Measurements from ENCODE around the gene DCHS1. TPM values are rescaled to one million over a fixed set of nuclear protein-coding genes. Genes with fewer than 3 reads are reported as not detected.

DCHS1 gene
- total RNA-seq, 1 donor from 2014 or later, result 21.4 TPM

DNA sequence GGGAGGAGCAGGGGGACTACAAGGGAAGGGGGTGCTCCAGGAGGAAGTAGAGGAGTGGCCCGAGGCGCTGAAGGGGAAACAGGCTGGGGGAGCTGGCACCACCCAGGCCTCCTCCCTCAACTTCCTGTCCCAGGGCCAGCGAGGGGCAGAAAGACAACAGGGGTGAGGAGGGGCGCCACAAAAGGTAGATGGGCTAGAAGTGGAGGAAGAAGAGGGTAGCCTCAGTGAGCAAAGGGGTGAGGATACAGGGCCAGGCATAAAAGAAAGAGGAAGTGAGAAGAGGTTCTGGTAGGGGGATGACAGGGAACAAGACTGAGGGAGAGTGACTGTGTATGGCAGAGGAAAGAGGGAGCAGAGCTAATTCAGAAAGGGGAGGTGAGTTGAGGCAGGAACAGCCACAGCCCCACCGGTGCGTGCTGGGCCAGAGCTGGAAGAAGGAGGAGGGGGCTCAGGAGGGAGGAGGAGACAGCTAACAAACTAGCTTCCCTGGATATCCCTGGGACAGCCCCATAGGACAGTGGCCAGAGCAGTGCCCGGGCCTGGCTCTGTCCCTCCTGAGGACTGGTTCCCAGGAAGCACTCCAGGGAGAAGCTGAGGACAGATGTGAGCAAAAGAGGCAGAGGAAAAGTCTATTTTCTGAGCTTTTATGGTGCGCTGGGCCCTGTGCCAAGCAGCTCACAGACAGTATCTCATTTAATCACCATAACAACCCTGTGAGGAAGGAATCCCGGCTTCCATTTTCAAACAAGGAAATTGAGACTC, 8.5 kb downstream of the DCHS1 start:
- DNase-seq (ENCODE audit: low read depth in 2 of 2), result peak in 1 of 2 donors; percentile 69

DNA sequence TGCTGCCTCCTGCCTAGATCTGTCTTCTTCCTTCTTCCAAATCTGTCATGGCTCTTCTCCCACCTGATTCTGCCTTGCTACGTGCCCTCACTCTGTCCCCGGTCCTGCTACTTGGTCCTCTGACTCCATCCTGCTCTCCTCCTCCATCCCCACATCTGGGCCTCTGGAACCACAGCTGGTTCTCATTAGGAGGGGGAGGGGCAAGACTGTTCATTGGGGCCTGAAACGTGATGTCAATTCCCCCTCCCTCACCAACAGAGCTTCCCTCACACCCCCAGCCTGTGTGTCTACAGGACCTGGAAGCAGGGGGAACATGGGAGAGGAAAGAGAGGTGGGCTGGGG, 9.1 kb downstream of the DCHS1 start:
- no peak for DNase-seq (ENCODE audit: low read depth in 2 of 2)

DNA sequence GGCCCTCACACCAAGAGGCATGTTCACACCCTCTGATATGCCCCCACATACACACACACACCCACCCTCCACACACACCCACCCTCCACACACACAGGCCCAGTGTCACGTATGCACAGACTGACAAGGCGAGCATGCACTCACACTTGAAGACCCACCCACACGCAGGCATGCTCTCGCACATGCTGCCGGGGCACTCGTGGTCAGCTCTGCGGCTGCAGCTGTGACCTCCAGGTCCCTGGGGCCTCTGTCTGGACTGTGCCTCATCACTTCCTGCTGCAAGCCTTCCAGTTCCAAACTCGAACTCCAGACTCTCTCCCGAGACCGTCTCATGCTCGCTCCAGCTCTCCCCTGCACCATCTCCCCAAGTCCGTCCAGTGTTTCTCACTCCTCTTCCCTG, 9.5 kb downstream of the DCHS1 start:
- peak in 1 of 2 donors; percentile 69 for DNase-seq (ENCODE audit: low read depth in 2 of 2)

DNA sequence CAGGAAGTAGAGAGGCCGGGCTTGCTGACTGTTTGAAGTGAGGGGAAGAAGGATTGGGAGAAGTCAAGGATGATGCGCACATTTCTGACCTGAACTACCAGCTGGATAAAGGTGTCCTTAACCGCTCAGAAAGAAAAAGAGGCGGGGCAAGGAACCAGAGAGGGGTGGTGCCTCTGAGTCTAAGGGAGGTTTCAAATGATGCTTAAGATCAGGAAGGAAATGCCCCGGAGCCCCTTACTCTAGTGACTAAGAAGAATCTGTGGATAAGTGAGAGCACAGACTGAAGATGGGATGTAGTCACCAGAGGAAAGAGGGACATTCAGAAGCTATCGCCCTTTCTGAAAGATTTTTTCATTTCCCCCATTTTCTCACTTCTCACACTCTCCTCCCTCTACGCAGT, 12.7 kb downstream of the DCHS1 start:
- DNase-seq (ENCODE audit: low read depth in 2 of 2), result no peak

DNA sequence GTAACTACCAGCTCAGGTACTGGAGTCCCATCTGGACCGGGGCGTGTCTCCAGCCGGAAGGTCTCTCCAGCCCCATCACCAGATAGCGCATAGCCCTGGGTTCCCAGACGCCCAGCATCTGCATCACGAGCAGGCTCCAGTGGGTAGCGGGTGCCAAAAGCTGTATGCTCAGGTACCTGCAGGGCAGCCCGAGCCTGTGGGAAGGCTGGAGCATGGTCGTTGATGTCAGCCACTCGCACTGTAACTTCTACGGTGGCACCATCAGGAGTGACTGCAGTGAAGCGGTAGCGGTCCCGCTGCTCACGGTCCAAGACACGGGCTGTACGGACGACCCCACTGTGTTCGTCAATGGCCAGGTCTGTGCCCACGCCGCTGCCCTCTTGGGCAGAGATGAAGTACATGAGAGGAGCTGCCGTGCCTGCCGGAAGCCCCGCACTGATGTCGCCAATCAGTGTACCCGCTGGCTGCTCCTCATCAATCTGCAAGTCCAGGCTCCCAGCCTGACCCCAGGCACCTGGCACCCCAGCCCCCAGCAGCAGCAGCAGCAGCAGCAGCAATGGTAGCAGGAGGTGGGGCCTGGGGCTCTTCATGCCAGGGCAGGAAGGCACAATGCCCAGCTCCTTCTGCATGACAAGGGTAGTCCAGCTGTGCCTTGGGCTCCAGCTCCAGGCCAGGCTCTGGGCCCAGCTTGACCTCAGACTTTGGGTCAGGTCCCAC, 14.5 kb downstream of the DCHS1 start:
- DNase-seq (ENCODE audit: low read depth in 2 of 2), result no peak

DNA sequence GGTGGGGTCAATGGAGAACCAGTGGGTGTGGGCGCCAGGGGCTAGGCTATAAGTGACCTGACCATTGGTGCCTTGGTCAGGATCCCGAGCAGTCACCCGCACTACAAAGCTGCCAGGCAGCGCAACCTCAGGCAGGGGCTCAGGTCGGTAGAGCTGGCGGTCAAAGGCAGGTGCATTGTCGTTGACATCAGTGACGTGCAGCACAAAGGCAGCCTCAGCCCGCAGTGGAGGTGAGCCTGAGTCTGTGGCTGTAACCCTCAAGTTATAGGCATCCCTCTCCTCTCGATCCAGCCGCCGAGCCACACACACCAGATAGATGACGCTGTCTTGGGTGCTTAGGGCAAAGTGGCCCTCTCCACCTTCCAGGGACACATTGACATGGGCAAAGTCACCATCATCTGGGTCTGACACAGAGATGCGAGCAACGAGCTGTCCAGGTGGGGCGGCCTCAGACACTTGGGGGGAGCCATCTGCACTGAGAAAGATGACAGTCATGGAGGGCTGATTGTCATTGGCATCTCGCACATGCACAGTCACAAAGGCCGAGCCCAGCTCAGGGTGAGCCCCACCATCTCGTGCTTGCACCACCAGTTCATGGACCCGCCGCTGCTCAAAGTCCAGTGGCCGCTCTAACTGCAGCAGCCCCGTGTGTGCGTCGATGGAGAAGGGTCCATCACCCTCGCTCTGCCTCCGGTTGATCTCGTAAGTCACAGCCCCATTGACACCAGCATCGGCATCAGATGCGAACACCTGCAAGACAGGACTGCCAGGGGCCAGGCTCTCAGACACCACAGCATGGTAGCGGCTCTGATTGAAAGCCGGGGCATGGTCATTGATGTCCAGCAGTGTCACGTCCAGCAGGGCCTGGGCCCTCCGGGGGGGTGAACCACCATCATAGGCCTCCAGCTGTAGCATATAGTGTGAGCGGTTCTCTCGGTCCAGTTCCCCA, 15.3 kb downstream of the DCHS1 start:
- no peak for DNase-seq (ENCODE audit: low read depth in 2 of 2)

DNA sequence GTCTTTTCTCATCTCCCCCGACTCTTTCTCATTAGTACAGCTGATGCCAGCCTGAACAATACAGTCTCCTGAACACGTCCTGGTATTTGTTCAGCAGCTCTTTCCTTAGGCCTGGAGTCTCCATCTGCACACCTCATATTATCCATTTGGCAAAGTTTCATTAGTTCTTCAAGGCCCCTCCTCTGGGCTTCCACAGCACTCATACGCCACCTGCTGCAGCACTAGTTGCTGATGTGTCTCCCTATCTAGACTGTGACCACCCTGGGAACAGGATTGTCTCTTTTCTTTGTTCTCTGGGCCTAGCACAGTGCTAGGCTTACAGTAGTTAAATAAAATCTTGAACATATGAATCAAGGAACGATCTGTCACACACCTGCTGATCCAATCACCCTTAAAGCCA, 17.2 kb downstream of the DCHS1 start:
- DNase-seq (ENCODE audit: low read depth in 2 of 2), result no peak

DNA sequence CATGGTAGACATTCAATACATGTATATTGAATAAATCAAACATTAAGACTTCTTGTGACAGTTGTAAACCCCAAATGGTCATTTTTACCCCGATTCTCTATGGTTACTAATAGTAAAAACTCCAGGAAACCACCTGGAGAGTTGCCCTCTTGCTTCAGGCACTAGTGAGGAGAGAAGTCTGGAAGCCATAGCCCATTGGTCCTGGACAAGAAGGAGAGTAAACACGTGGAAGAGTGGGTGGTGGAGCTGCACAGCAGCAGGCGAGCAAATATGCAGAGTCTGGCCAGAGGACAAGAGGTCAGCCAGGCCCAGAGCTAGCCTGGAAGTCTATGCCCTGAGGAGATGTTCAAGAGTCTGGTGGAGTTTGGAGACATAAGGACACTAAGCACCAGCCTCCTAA, 17.7 kb downstream of the DCHS1 start:
- DNase-seq (ENCODE audit: low read depth in 2 of 2), result no peak

DNA sequence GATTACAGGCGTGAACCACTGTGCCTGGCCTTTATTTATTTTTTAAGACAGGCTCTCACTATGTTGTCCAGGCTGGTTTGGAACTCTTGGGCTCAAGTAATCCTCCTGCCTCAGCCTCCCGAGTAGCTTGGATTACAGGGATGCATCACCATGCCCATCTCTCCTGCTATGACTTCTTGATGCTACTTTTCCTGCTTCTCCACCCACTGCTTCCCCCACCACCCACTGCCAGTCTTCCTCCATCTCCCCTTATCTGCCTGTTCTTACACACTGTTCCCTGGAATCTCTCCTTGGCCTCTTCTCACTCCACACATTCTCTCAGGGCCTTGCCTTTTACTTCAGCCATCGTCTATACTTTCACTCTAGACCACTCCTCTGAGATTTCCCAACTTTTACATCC, 19.1 kb downstream of the DCHS1 start:
- DNase-seq (ENCODE audit: low read depth in 2 of 2), result no peak

DNA sequence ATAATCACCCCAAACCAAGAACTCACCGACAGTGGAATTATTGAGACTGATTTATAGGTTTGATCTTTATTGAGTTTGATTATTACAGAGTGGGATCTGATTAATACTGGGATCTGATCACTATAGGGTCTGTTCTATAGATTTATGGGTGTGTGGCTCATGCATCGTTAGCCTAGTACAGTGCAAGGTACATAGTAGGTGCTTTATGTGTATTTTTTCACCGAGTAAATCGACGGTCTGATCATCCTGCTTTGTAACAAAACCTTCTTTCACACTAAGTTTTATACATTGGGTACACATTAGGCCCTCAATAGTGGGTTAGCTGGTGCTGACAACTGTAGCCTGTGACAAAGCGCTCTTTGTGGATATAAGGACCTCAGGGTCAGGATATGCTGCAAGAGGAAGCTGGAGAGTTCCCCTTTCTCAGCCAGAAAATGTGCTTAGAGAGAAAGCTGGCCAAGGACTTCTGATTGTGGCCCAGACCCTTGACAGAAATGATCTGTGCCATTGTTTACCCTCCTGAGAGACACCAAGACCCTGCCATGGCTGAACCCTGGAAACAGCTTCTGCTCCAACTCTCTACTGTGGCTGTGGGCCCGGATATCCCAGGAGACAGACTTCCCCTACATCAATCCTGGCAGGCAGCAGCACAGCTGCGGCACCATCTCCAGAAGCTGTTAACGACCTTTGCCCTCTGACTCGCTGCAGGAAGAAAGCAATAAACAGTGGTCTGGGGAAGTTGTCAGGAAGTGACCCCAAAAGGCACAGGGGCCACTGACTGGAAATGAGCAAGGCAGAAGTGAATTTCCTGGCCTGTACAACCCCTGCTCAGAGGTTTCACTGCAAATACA, 20.3 kb downstream of the DCHS1 start:
- DNase-seq (ENCODE audit: low read depth in 2 of 2), result peak; percentile 83 to 95

DNA sequence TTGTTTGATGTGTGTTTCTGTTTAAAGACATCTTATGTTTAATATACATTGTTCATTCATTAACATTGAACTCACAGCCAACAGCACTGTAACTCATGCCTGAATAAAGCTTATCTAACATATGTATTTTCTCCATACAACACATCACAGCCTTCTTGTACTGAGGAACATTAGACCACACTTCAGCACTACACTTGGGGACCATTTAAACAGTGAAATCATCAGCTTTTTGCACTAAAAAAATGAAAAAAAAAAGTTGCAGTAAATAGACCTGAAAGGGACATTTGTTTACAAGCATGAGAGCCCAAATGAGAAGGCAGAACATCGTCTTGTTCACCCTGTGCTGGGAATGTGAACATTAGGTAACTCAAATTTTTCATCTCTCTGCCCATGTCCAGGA, 21.1 kb downstream of the DCHS1 start:
- DNase-seq (ENCODE audit: low read depth in 2 of 2), result no peak

DNA sequence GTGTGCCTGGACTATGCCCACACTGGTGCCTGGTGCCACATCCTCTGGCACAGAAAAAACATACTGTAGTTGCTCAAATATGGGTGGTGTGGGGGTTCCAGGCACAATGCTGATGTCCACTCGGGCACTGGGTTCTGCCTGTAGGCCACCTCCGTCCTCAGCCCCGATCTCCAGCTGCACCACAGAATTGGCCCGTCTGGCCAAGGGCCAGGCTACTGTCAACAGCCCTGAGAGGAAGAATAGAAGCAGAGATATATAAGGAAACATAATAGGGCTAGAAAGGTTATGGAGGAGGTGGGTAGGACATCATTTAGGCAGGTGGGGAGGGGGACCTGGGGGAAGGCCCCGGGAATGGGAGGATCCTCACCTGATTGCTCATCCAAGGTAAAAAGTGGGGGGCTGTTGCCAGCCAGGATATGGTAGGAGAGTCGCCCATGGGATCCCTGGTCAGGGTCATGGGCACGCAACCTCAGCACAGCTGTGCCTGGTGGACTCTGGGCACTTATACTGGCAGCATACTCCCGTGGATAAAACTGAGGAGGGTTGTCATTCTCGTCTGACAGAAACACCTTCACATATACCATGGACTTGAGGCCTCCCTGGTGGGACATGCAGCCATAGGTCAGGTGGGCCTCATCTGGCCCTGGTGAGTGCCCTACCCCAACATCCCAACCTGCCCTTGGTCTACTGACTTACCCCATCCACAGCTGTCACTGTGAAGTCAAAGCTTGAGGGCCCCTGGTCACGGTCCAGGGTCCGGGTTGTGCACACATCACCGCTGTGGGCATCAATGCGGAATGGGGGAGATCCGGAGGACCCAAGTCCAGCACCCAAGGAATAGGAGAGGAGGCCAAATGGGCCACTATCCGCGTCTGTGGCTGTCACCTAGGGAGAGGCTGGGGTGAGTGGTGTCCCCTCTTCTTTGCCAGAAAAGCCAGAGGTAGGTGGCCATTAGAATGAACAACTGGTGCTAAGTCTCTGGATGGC, 21.9 kb downstream of the DCHS1 start:
- no peak for DNase-seq (ENCODE audit: low read depth in 2 of 2)

DNA sequence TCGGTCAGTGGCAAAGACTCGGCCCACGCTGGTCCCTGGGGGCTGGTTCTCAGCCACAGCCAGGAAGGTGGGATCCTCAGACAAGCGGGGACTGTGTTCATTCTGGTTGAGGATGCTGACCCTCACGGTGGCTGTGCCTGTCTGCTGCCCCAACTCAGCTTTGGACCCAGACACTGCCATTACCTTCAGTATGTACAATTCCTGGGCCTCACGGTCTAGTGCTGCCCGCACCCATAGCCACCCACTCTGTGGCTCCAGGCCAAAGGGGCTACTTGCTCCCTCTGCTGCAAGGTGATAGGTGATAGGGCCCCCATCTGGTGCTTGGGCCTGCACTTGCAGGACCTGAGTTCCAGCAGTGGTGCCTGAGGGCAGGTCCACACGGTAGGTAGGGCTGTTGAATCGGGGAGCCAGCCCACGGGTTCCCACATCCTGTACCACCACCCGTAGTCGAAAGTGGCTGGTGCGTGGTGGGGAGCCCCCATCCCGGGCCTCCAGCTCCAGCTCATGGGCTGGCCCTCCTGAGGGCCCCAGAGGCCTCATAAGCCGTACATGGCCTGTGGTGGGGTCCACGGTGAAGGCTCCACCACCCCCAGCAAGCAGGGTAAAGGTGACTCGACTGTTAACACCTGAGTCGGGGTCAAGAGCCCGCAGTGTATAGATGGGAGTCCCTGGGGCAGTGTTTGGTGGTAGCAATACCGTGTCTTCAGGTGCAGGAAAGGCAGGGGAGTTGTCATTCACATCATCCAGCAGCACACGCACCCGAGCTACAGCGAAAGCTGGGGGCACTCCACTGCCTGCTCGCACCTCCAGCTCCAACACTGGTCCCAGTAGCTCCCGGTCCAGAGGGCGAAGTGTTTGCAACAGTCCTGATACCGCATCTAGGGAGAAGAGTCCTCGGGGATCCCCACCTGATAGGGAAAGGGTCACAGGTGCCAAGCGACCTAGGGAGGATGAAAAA, 23.2 kb downstream of the DCHS1 start:
- no peak for DNase-seq (ENCODE audit: low read depth in 2 of 2)

DNA sequence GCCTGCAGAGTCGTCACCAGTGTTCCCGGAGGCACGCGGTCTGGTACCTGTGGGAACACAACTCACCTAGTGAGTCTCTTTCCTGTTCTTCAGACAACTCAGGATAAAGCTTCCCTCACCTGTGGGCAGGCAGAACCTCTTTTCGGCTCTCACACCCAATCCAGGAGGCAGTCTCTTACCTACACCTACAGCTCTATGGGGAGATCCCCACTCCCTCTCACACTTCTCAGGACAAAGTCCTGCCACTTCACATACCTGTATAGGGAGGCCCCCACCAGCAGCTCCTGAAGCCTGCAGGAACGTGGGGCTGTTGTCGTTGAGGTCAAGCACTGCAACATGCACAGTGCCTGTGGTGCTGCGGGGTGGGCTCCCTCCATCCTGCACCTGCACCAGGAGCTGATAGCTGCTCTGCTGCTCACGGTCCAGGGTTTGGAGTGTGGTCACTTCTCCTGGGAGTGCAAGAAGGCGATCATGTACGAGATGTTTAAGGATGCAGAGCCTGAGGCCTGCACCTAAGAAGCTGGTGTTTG, 24.2 kb downstream of the DCHS1 start:
- no peak for DNase-seq (ENCODE audit: low read depth in 2 of 2)

DNA sequence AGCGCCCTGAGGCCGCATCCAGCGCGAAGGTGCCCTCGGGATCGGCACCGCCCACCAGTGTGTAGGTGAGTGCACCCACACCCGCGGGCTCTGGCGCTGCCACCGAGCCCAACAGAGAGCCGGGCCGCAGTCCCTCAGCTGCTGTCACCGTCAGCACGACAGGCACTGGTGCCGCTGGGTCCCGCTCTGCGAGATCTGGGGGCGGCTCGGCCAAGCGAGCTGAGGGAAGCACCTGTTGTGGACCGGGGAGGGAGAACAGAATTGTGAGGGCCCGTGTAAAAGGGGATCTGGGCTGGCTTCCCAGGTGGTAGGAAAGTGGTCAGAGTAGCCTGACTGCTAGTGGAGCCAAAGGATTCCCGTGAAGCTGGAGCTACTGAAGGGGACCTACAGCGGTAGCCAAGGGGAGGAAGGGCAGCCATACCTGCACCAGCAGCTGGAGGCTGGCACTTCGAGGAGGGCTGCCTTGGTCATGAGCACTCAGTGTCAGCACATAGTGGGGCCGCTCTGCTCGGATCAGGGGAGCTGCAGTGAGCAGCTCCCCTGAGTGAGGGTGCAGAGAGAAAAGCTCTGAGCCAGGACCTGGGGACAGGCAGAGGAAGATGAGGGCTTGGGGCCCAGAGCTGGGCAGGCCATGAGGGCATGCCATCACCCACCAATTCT, 24.8 kb downstream of the DCHS1 start:
- no peak for DNase-seq (ENCODE audit: low read depth in 2 of 2)

DNA sequence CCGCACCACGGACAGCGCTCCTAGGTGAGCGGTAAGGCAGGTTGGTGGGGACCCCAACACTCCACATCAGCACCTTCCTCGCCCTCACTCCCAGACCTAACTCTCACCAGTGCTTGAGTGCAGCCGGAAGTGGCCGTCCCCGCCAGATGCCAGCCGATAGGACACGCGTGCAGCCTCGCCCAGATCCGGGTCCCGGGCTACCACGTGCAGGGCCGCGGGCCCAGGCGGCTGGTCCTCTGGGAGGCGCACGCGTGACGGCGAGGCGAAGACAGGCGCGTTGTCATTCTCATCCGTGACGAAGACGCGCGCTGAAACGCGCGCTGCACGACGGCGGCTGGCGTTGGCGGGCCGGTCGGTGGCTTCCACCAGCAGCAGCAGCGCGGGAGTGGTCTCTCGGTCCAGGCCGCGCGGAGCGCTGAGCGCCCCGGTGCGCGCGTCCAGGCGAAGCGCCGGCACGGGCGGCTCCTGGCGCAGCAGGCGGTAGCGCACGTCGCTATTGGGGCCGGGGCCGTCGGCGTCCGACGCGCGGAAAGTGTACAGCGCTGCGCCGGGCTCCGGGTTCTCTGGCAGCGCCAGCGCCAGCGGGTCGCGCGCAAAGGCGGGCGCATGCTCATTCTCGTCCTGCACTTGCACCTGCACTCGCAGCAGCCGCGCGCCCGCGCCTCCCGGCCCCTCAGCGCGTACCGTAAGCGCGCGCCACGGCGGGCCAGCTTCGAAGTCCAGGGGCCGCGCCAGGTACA, 25.5 kb downstream of the DCHS1 start:
- no peak for DNase-seq (ENCODE audit: low read depth in 2 of 2)

DNA sequence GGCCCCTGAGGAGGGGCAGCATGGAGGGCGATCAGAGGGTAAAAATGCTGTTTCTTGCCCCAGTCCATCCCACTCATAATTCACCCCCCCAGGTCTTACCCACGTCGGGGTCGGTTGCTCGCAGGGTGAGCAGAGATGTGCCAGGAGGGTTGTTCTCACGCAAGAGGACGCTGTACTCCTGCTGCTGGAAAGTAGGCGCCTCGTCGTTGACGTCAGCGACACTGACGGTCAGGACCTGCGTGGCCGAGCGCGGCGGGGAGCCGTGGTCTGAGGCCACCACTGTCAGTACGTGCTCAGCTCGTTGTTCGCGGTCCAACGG, 26.1 kb downstream of the DCHS1 start:
- no peak for DNase-seq (ENCODE audit: low read depth in 2 of 2)

DNA sequence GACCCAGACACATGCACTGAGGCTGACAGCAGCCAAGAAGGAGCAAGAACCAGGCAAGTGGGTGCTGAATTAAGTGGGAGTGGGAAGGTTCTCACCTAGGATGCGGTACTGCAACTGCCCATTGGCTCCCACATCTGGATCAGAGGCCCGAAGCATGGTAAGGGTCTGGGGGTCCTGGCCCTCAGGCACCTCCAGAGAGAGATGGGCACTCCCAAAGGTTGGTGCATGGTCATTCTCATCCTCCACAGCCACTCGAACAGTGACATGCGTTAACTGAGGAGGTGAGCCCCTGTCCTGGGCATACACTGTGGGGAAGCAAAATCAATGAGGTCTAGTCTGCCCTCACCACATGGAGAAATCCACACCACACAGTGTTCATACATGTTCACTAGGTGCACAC, 27.1 kb downstream of the DCHS1 start:
- DNase-seq (ENCODE audit: low read depth in 2 of 2), result no peak

Data from dermis microvascular lymphatic vessel endothelial cell (primary cell).